HG02798 (cell line): Measurements from ENCODE around the gene ANKRD44.

Source experiments
- ATAC-seq: cut with Tn5 transposase; IDR thresholded peaks from one replicate; pipeline ENCODE4 v1.9.1; 2021; ENCODE audit warnings: mild to moderate bottlenecking; ENCODE audit not compliant: unreplicated experiment, poor library complexity

The ANKRD44 gene

GRCh38 chr2:196983934-196984333 lies 326.6 kb downstream of the ANKRD44 start:
- no peak for ATAC-seq

DNA sequence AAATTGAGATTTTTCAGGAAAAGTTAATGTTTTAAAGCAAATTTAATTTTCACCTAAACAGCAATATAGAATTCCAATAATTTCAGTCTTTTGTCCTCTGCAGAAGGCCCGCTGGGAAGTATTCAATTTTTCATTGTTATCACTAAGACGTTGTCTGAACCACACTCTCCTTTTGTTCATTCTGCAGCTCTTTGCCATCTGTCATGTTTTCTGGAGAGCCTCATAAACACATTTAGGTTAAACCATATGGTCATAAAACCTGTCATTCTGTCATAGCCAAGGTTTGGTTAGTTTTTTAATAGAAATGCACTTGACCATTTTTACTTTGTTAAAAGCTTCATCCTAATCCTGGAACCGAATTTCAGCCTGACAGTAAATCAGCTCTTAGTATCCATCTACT lies 330.1 kb downstream of the ANKRD44 start:
- no peak for ATAC-seq

- no peak for ATAC-seq
These were observed 330.6 kb downstream of the ANKRD44 start for GRCh38 chr2:196980001-196980400.

GRCh38 chr2:196977507-196977906 lies 333.1 kb downstream of the ANKRD44 start:
- no peak for ATAC-seq

DNA sequence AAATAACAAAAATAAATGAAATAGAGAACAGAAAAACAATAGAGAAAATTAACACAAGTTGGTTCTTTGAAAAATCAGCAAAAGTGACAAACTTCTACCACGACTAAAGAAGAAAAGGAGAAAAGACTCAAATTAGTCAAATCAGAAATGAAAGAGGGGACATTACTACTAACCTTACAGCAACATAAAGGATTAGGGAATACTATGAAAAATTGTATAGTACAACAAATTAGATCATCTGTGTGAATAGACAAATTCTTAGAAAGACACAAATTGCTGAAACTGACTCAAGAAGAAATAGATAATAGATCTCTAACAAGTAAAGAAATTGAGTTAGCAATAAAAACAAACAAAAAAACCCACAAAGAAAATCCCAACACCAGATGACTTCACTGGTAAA lies 335.6 kb downstream of the ANKRD44 start:
- ATAC-seq, result no peak

DNA sequence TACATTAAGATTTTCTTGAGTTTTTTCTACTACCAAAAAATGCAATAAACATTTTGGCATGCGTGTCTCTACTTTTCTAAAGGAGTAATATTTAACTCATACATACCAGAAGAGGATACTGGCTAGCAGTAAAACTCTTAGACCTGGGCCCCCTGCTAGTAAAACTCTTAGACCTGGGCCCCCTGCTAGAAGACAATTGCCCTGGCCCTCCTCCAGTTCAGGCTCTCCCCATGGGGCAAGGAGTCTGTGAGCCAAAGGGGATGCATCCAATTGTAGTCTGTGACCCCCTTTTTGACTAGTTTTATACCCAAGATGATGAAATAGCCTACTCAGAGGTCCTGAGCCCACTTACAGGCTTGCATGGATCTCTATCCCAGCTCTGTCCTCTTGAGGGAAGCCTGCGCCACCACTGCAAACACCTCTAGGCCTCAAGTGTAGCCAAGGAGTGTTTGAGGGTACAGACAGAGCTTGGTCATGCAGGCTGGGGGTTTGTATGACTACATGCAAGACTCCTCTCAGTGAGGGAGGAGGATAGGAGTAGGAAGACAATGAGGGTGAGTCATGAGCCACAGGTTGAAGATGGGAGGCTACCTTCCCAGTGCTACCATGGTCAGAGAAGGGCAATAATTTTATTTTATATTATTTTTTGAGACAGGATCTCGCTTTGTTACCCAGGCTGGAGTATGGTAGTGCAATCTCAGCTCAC lies 338.9 kb downstream of the ANKRD44 start:
- ATAC-seq, result no peak

GRCh38 chr2:196970099-196970498 lies 340.5 kb downstream of the ANKRD44 start:
- ATAC-seq, result no peak

- no peak for ATAC-seq
These were observed 342.1 kb downstream of the ANKRD44 start for GRCh38 chr2:196968516-196968915.

GRCh38 chr2:196967775-196968174 lies 342.8 kb downstream of the ANKRD44 start:
- no peak for ATAC-seq

- ATAC-seq, result no peak
These were observed 343.5 kb downstream of the ANKRD44 start for GRCh38 chr2:196967116-196967515.

DNA sequence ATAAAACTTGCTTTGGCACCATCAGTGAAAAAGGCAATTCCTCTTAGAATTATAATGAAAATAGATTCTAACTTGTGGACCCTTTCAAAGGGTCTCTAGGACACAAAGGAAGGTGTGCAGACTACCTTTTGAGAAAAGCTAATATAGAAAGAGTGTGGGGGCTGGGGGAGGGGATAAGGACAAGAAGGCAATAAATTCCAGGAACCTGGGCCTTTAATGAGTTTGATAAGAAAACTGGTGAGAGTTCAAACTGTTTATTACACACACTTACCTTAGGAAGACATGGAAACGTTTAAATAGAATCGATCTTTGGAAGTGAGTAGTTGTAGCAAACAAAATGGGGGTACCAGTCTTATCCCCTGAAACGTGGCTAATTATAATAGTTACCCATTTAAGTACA lies 344.5 kb downstream of the ANKRD44 start:
- ATAC-seq, result no peak

DNA sequence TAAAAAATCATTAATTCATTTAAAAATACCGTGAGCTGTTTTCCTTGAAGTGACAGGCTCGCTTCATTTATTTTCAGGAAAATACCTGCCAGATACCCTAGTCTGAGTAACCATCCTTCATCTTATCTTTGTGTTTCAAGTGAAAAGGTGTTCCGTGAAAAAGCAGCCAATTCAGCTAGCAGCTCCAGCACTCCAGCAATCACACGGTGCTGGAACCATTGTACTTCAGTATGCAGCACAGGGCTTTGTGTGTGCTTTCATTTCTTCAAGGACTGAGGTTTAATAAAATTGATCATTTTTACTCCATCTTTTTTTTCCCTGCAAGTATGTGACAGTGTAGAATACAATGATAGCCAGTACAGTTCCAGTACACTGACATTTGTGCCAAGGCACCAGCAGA lies 344.9 kb downstream of the ANKRD44 start:
- ATAC-seq, result no peak

- no peak for ATAC-seq
These were observed 346.6 kb downstream of the ANKRD44 start for GRCh38 chr2:196963961-196964360.

DNA sequence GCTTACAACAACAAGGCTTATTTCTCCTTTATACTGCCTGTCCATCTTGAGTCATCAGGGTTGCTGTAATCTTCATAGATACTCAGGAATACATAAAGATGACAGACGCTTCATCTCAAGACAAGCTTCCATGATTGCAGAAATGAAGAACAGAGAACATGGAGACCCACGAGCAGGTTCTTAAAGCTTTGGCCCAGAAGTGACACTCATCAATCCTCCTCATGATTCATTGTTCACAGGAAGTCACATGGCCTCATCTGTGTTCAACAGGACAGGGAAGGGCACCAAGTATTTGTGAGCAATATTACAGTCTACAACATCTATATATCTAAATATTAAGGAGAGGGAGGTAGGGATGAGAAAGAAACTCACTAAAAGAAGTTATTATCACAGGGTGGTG lies 347.5 kb downstream of the ANKRD44 start:
- ATAC-seq, result no peak

DNA sequence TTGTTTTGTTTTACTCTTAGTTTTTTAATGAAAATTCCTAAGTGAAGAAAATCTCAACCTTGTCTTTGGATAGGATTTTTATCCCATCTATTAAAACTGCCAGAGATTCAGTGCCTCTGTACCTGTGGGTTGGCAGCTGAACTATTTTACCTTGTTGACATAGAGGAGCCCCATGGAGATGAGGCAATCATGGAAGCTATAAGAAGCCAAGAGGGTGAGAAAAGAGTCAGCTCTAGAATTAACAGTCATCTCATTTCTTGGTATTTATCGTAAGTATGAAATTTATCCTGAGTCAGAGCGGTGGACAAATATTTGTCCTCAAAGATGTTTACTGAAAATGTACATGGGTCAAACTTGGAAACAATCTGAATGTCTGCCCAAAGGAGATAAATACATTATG lies 348.3 kb downstream of the ANKRD44 start:
- ATAC-seq, result no peak

DNA sequence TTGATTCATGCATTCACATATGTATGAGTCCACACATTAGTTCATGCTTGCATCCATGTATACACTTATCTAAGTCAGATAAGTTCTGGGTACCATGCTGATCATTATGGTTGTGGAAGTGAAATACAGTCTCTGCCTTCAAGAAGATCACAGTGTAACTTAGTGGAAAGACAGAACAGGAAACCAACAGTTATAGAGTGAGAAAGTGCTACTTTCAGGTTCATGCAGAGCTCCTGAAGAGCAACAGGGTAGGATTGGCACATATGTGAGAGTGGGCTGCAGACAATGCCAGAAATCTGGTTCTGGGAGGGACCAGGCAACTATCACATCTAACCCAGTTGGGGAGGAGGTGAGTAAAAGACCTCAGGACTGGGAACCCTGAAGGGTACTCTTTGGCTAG lies 348.7 kb downstream of the ANKRD44 start:
- ATAC-seq, result peak; percentile 96

- ATAC-seq, result no peak
These were observed 350.7 kb downstream of the ANKRD44 start for GRCh38 chr2:196959734-196960338.

DNA sequence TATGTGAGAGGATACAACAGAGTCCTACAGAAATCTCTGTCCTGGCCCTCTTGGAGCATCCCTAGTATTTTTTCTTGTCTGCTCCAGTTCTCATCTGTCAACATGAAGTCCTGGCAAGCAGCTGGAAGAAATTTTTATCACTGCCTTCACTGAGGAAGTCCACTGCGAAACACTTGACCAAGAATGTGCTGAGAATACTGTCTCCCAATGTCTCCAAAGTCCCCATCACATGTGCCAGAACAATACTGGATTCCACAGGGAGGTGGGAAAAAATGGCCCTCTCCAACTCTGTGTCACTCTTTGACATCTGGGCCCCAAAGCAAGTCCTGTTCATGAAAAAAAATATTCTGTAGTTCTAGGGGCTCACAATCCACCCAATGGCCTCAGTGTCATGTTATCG lies 351.3 kb downstream of the ANKRD44 start:
- no peak for ATAC-seq

DNA sequence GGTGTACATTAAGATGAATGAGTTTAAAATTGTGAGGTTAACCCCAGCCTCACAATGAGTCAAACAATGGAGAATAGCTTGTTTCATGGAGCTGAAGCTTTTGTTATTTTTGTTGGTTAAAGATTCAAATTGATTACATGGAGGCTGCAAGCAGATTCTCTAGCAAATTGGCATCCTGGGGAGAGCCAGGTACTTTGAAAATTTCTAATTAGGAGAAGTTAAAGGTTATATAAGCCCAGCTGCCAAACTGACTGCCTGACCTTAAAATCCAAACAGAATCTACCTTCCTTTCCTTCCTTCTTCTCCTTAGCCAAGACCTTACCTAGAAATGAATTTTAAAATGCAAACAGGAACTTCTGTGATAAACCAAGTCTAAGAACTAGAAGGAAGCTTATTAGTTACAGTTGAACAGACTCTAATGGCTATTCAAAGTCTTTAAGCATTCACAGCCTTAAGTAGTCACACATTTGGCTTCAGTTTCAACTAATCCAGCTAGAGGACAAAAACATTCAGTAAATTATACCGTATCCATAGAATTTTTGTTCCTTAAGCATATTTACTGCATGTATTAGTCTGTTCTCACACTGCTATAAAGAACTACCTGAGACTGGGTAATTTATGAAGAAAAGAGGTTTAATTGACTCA lies 352.6 kb downstream of the ANKRD44 start:
- ATAC-seq, result no peak

DNA sequence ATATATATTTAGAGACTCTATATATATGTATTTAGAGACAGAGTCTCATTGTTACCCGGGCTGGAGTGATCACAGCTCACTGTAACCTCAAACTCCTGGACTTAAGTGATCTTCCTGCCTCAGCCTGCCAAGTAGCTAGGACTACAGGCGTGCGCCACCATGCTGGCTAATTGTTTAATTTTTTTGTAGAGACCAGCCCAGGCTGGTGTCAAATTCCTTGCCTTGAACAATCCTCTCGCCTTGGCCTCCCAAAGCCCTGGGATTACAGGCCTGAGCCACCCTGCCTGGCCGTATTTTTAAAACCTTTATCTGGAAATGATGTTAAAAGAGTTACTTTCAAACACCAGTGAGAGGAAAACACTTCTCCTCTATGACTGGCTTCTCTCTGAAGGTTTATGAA lies 353.1 kb downstream of the ANKRD44 start:
- no peak for ATAC-seq

DNA sequence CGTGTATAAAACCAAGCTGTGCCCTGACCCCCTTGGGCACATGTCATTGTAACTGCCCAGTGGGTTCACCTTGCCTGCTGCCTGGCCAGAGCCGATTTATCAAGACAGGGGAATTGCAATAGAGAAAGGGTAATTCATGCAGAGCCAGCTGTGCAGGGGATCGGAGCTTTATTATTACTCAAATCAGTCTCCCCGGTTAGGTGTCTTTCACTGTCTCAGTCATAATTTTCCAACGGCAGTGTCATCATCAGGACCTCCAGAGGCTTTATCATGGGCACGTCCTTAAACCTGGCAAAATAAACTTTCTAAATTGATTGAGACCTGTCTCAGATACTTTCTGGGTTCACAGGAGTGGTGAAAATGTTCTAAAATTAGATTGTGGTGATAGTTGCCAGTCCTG lies 354.5 kb downstream of the ANKRD44 start:
- no peak for ATAC-seq

- no peak for ATAC-seq
These were observed 355.5 kb downstream of the ANKRD44 start for GRCh38 chr2:196955036-196955435.
